HG03457 (cell line): ENCODE results near the gene CRYZL1.
"Not testable (repeated sequence)": the region's sequence is repeated elsewhere in the genome, so short reads cannot be mapped to it uniquely, and the experiment has no call there.

Experiments used
- ATAC-seq: cut with Tn5 transposase; IDR thresholded peaks from one replicate; pipeline ENCODE4 v1.9.1; 2021; ENCODE audit warnings: moderate number of reproducible peaks; ENCODE audit not compliant: unreplicated experiment

CRYZL1 gene

GRCh38 chr21:33641352-33642026 lies at the start of gene CRYZL1:
CRYZL1 (minus strand) TSS chr21:33641741; CDS start chr21:33631551, 10,190 bp downstream.
- peak; percentile 83 for ATAC-seq

GRCh38 chr21:33690874-33691273 lies 49.3 kb upstream of the CRYZL1 start:
- ATAC-seq = no peak

GRCh38 chr21:33688353-33688752 lies 46.8 kb upstream of the CRYZL1 start:
- ATAC-seq = no peak

GRCh38 chr21:33687634-33688033 lies 46.1 kb upstream of the CRYZL1 start:
- ATAC-seq = no peak

GRCh38 chr21:33686386-33686785 lies 44.8 kb upstream of the CRYZL1 start:
- no peak for ATAC-seq

GRCh38 chr21:33685613-33686197 lies 44.2 kb upstream of the CRYZL1 start:
- ATAC-seq = no peak

GRCh38 chr21:33684923-33685560 lies 43.5 kb upstream of the CRYZL1 start:
- ATAC-seq = no peak

GRCh38 chr21:33684068-33684467 lies 42.5 kb upstream of the CRYZL1 start:
- ATAC-seq = no peak

GRCh38 chr21:33682992-33683627 lies 41.6 kb upstream of the CRYZL1 start:
- ATAC-seq = no peak

- no peak for ATAC-seq
Observed at GRCh38 chr21:33680870-33681269, 39.3 kb upstream of the CRYZL1 start.

GRCh38 chr21:33677450-33677849 lies 35.9 kb upstream of the CRYZL1 start:
- ATAC-seq = no peak

- not testable (repeated sequence) for ATAC-seq
Observed at GRCh38 chr21:33676666-33677065, 35.1 kb upstream of the CRYZL1 start.

- no peak for ATAC-seq
Observed at GRCh38 chr21:33674226-33674625, 32.7 kb upstream of the CRYZL1 start.

- no peak for ATAC-seq
Observed at GRCh38 chr21:33673473-33673872, 31.9 kb upstream of the CRYZL1 start.

GRCh38 chr21:33670076-33670978 lies 28.8 kb upstream of the CRYZL1 start:
- no peak for ATAC-seq

GRCh38 chr21:33668620-33669019 lies 27.1 kb upstream of the CRYZL1 start:
- no peak for ATAC-seq

GRCh38 chr21:33668180-33668579 lies 26.6 kb upstream of the CRYZL1 start:
- ATAC-seq = no peak

GRCh38 chr21:33667636-33668035 lies 26.1 kb upstream of the CRYZL1 start:
- ATAC-seq = no peak

- no peak for ATAC-seq
Observed at GRCh38 chr21:33666153-33666552, 24.6 kb upstream of the CRYZL1 start.

- no peak for ATAC-seq
Observed at GRCh38 chr21:33664135-33664534, 22.6 kb upstream of the CRYZL1 start.

- no peak for ATAC-seq
Observed at GRCh38 chr21:33663241-33663640, 21.7 kb upstream of the CRYZL1 start.
